Activated gamma-delta T cell (primary cell): ENCODE results near the gene OCA2.

Source experiments
- DNase-seq: peaks from one replicate; lab custom pipeline; 2025; lab: John Stamatoyannopoulos, UW

OCA2 gene

GRCh38 chr15:28104326-28104725, 5.2 kb upstream of the OCA2 start:
- DNase-seq, result no peak

GRCh38 chr15:28103831-28104230, 4.7 kb upstream of the OCA2 start:
- DNase-seq, result no peak

- DNase-seq, result no peak
These were observed 2.9 kb upstream of the OCA2 start for GRCh38 chr15:28101983-28102441.

GRCh38 chr15:28101201-28101600, 2.1 kb upstream of the OCA2 start:
- no peak for DNase-seq

- DNase-seq, result no peak
These were observed 1.5 kb upstream of the OCA2 start for GRCh38 chr15:28100516-28101195.

GRCh38 chr15:28099555-28100140, 533 bp upstream of the OCA2 start:
- DNase-seq, result no peak

- DNase-seq, result no peak
These were observed 752 bp downstream of the OCA2 start for GRCh38 chr15:28098360-28098765.

GRCh38 chr15:28097656-28098359, 1.3 kb downstream of the OCA2 start:
- DNase-seq, result no peak

GRCh38 chr15:28096670-28097431, 2.3 kb downstream of the OCA2 start:
- no peak for DNase-seq

- DNase-seq, result no peak
These were observed 2.8 kb downstream of the OCA2 start for GRCh38 chr15:28096411-28096669.

- DNase-seq, result peak; percentile 22
These were observed 4.2 kb downstream of the OCA2 start for GRCh38 chr15:28094732-28095521.

GRCh38 chr15:28093752-28094535, 5.2 kb downstream of the OCA2 start:
- no peak for DNase-seq

GRCh38 chr15:28091313-28091712, 7.8 kb downstream of the OCA2 start:
- DNase-seq, result no peak

GRCh38 chr15:28086175-28086703, 12.9 kb downstream of the OCA2 start:
- DNase-seq, result no peak

- DNase-seq, result no peak
These were observed 13.5 kb downstream of the OCA2 start for GRCh38 chr15:28085489-28086174.

GRCh38 chr15:28084547-28084946, 14.6 kb downstream of the OCA2 start:
- no peak for DNase-seq

GRCh38 chr15:28082891-28083684, 16.0 kb downstream of the OCA2 start:
- no peak for DNase-seq

- no peak for DNase-seq
These were observed 17.5 kb downstream of the OCA2 start for GRCh38 chr15:28081594-28081993.

GRCh38 chr15:28080386-28080785, 18.7 kb downstream of the OCA2 start:
- DNase-seq, result no peak
